Testis (tissue), 5 donors: ENCODE data around the gene SLC9A1. TPM values are rescaled to one million over a fixed set of nuclear protein-coding genes. Genes with fewer than 3 reads are reported as not detected.

Experiments used
- DNase-seq: peaks from one replicate; pipeline ENCODE4 v3.0.0-alpha.2; 2019
- H3K27ac ChIP-seq, 2 donors: fragments of 200-600 bp; sonication (generic); one replicate each; pipeline ENCODE4 v1.5.1; 2019
- H3K27me3 ChIP-seq: fragments of 200-600 bp; sonication (generic); one replicate; pipeline ENCODE4 v1.5.1; 2019
- H3K36me3 ChIP-seq: fragments of 200-600 bp; sonication (generic); one replicate; pipeline ENCODE4 v1.5.1; 2017; ENCODE audit warnings: low read depth; ENCODE audit errors: missing control alignments
- H3K4me1 ChIP-seq: fragments of 200-600 bp; sonication (generic); one replicate; pipeline ENCODE4 v1.5.1; 2019
- H3K4me3 ChIP-seq, 2 donors: fragments of 200-600 bp; sonication (generic); one replicate each; pipeline ENCODE4 v1.5.1; 2017 to 2019
- H3K9me3 ChIP-seq: fragments of 200-600 bp; sonication (generic); one replicate; pipeline ENCODE4 v1.5.1; 2017
- POLR2A ChIP-seq: fragments of 450-650 bp; IDR thresholded peaks from one replicate; pipeline ENCODE4 v1.6.1; 2017; ENCODE audit warnings: antibody characterized with exemption, mild to moderate bottlenecking, moderate library complexity
- WGBS, 2 donors: methylation state at CpG; one replicate each; pipeline ENCODE4 v1.1.5; 2018; 5-methylcytosine and 5-hydroxymethylcytosine counted together
- intact Hi-C: fragments of 100-400 bp; cut with DNase I; formaldehyde crosslinking; loops from one replicate; pipeline ENCODE4 v1.15.1; 2023; ENCODE audit warnings: low total_unique reads
- long read RNA-seq, 2 donors: transcript quantifications; one replicate each; lab custom pipeline, GENCODE V29; 2026
- polyA plus RNA-seq: library from polyadenylated mRNA; stranded (reverse); fragments of 350-450 nt; fragmentation: Illumina TruSeq; extraction: RNeasy Lipid Tissue Mini Kit (QIAGEN cat#74804); gene quantifications from one replicate; pipeline ENCODE4 v1.2.3, GENCODE V29; 2014; ENCODE audit warnings: low read depth, low replicate concordance; ENCODE audit not compliant: insufficient read depth
- total RNA-seq, 2 donors: library from RNA; depleted of rRNA; stranded (reverse); fragments of >200 nt; gene quantifications; one replicate each; pipeline ENCODE4 v1.2.3, GENCODE V29; 2016
- TF ChIP-seq, protein P1 (sequence below), 3 experiments: fragments of 450-650 bp in 2 of 3; fragments of 200-600 bp in 1 of 3; sonication (generic) in 1 of 3; IDR thresholded peaks; one replicate each; pipeline ENCODE4 v1.5.1; 2016 to 2019; ENCODE audit warnings: antibody characterized with exemption in 3 of 3, mild to moderate bottlenecking in 2 of 3, moderate library complexity in 1 of 3

Gene SLC9A1
- 10 to 100 TPM; 16.8 to 26.4 TPM for total RNA-seq
- 33.5 TPM for polyA plus RNA-seq
- long read RNA-seq, donor 1: 0 reads
- long read RNA-seq, donor 2: 0 reads

DNA sequence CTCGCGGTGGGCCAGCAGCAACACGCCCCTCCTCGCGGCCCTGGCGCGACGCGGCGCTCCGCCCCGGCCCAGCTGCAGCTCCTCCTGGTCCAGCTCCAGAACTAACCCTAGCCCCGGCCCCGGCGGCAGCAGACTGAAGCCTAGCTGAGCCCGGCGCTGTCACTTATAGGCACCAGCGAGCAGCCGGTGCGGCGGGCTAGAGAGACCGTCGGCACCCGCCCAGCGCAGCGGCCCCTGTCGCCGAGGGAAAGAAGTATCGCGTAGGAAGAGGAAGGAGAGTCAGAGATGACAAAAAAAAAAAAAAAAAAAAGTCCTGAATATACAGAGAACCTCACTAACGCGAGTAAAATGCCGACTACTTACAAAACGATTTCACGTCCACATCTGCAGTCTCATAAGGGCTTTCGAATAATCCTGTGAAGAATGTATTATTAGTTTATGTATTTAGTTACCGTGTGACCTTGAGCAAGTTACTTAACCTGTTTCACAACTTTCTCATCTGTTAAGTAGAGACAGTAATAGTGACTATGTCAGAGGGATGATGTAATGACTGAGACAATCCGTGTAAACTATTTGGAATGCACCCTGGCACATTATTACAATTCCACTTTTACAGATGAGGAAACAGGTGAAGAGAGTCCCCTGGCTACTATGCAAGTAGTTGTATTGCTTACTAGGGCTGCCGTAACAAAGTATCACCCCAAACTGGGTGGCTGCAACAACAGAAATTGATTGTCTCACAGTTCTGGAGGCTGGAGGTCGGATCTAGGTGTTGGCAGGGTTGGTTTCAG, at the start of gene SLC9A1:
TSS of gene SLC9A1 (minus strand) at position 135 of the 791 bp plus-strand sequence. CDS start 791 bp downstream, outside the sequence.
- peaks cover 23% of the 10 kb centered on the region for H3K4me1 ChIP-seq
- TF ChIP-seq, protein P1, sequence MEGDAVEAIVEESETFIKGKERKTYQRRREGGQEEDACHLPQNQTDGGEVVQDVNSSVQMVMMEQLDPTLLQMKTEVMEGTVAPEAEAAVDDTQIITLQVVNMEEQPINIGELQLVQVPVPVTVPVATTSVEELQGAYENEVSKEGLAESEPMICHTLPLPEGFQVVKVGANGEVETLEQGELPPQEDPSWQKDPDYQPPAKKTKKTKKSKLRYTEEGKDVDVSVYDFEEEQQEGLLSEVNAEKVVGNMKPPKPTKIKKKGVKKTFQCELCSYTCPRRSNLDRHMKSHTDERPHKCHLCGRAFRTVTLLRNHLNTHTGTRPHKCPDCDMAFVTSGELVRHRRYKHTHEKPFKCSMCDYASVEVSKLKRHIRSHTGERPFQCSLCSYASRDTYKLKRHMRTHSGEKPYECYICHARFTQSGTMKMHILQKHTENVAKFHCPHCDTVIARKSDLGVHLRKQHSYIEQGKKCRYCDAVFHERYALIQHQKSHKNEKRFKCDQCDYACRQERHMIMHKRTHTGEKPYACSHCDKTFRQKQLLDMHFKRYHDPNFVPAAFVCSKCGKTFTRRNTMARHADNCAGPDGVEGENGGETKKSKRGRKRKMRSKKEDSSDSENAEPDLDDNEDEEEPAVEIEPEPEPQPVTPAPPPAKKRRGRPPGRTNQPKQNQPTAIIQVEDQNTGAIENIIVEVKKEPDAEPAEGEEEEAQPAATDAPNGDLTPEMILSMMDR (IDR thresholded peaks at IDR 0.05): peak in 2 of 3 experiments; percentile 72 to 77
- peak; percentile 83 for TF ChIP-seq POLR2A
- H3K9me3 ChIP-seq: no peaks in the 10 kb centered on the region
- intact Hi-C loops: loop anchor here (5.0 kb wide), 1 partner anchor 43 kb away; no protein-coding TSS in a partner anchor
- DNase-seq: peak; percentile 96
- 3% methylated on average over 39 to 40 of the region's 40 CpGs for WGBS, 2 donors
- no peaks in the 10 kb centered on the region for H3K36me3 ChIP-seq
- H3K27ac ChIP-seq: peak within 1 kb of the TSS; percentile 81 to 84
- H3K4me3 ChIP-seq: peak within 1 kb of the TSS; percentile 68 to 69
- no peaks in the 10 kb centered on the region for H3K27me3 ChIP-seq

DNA sequence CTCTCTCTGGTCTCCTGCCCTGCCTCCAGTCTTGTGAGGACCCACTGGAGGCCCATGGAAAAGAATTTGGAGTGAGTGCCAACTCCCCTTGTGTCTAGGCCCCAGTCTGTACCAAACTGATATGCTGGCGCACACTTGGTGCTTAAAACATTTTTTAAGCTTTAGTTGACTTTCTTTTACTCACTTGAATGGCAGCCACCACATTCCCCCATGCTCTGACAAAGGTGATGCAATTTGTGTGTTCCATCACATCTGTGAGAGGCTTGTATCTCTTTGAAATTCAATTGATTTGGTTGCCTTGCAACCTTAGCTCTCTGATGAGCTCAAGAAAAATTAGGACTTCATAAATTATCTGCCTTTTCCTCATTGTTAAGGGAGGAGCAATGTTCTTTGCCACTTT, 49.0 kb upstream of the SLC9A1 start:
- intact Hi-C loops: no loop called here
- DNase-seq: no peak
- 100% methylated on average over 1 of the region's 1 CpG for WGBS, 2 donors
- Histone ChIP-seq H3K9me3 (no peaks in the 10 kb centered on the region), H3K27ac (no peak overlapping the region), H3K36me3 (no peaks in the 10 kb centered on the region), H3K4me3 (no peak overlapping the region), H3K27me3 (no peaks in the 10 kb centered on the region), H3K4me1 (peaks cover 3% of the 10 kb centered on the region)
- TF ChIP-seq POLR2A: no peak
- TF ChIP-seq, protein P1 (IDR thresholded peaks at IDR 0.05): no peak

DNA sequence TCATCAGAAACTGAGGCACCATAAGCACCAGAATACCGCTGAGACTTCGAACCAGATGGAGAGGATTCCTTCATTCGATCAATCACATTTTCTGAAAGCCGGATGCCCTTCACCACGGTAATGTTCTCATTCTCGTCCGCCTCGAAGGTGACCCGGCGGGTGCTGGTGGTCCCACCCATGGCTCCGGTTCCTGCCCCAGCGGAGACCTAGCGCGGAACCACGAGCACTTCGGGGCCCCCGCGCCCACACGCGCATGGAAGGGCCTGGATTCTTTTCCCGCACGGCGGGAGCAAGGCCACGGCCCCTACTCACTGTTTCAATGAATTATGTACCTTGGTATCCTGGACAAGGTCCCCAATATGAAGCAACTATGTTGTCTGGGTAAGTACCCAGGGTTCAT, 46.4 kb upstream of the SLC9A1 start:
- Histone ChIP-seq H3K36me3 (no peaks in the 10 kb centered on the region), H3K4me1 (peaks cover 3% of the 10 kb centered on the region), H3K4me3 (peak overlapping the region in 1 of 2 donors; percentile 17), H3K9me3 (no peaks in the 10 kb centered on the region), H3K27me3 (no peaks in the 10 kb centered on the region), H3K27ac (no peak overlapping the region)
- intact Hi-C loops: no loop called here
- no peak for TF ChIP-seq POLR2A
- TF ChIP-seq, protein P1 (IDR thresholded peaks at IDR 0.05): no peak
- 71 to 76% methylated on average over 7 to 24 of the region's 24 CpGs for WGBS, 2 donors
- no peak for DNase-seq

DNA sequence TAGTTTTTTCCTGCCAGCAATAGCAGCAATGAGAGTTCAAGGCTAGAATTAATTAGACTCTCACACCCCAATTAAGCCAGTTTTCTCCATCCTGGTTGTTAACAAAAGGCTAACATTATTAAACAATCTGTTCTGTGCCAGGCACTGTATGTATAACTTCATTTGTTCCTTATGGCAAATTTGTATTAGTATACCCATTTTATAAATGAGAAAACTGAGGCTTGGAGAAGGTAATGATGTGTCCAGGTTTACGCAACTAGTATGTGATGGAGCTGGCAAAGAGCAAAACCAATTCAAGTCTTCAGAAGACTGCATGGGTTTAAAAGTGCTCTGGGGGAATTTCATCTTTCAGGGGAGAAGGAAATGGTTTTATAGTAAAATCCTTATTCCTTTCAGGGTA, 38.3 kb upstream of the SLC9A1 start:
- no peak for TF ChIP-seq POLR2A
- TF ChIP-seq, protein P1 (IDR thresholded peaks at IDR 0.05): no peak
- intact Hi-C loops: no loop called here
- 92 to 97% methylated on average over 1 of the region's 1 CpG for WGBS, 2 donors

More for the DNA sequence above, 38.3 kb upstream of the SLC9A1 start:
- no peaks in the 10 kb centered on the region for H3K27me3 ChIP-seq
- no peak for DNase-seq
- no peak overlapping the region for H3K27ac ChIP-seq
- H3K36me3 ChIP-seq: no peaks in the 10 kb centered on the region
- H3K4me1 ChIP-seq: no peaks in the 10 kb centered on the region
- no peaks in the 10 kb centered on the region for H3K9me3 ChIP-seq
- no peak overlapping the region for H3K4me3 ChIP-seq
